Measurements from ENCODE around the gene WDR86.

DNA sequence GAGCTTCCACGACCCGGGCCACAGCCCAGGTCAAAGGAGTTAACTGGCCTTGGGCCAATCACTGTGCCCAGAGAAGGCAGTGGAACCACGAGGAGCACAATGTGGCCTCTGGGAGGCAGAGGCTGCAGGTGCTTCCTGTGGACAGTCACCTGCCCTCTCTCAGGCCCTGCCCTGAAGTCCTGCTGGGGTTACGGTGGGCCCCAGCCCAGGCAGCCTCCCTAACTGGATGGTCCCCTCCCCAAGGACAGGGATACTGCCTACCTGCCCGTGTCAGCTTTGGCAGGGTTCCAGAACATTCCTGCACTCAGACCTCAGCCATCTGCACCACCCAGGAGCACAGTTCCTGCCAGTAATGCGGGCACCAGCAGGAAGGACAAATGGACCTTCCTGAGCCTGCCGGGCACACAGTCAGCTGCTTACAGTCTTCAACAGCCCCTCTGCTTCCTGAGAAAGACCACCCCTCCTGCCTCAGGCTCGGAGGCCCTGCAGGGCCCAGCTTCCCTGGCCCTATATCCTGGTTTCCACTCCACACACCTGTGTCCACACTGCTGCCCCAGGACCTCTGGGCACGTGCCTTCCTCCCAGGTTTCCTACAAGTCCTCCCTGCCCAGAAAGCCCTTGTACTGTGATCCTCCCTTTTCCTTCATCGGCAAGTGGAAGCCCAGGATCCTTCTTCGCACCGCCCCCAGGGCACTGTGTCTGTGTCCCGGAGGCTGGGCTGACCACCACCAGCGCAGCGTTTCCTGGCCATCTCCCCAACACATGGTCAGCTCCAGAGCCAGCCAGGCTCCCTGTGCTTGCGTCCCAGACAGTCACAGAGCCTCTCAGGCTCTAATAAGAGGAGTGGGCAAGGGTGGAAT is 23.3 kb downstream of the WDR86 start:
- TF ChIP-seq, protein P1, sequence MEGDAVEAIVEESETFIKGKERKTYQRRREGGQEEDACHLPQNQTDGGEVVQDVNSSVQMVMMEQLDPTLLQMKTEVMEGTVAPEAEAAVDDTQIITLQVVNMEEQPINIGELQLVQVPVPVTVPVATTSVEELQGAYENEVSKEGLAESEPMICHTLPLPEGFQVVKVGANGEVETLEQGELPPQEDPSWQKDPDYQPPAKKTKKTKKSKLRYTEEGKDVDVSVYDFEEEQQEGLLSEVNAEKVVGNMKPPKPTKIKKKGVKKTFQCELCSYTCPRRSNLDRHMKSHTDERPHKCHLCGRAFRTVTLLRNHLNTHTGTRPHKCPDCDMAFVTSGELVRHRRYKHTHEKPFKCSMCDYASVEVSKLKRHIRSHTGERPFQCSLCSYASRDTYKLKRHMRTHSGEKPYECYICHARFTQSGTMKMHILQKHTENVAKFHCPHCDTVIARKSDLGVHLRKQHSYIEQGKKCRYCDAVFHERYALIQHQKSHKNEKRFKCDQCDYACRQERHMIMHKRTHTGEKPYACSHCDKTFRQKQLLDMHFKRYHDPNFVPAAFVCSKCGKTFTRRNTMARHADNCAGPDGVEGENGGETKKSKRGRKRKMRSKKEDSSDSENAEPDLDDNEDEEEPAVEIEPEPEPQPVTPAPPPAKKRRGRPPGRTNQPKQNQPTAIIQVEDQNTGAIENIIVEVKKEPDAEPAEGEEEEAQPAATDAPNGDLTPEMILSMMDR (IDR thresholded peaks at IDR 0.05): no peak
- no peak for TF ChIP-seq EP300 (IDR thresholded peaks at IDR 0.05)
- no peak for TF ChIP-seq RARB (CRISPR knock-in tag; IDR thresholded peaks at IDR 0.05)
- no peak for TF ChIP-seq SREBF2 (IDR thresholded peaks at IDR 0.05)
- TF ChIP-seq, protein P2, sequence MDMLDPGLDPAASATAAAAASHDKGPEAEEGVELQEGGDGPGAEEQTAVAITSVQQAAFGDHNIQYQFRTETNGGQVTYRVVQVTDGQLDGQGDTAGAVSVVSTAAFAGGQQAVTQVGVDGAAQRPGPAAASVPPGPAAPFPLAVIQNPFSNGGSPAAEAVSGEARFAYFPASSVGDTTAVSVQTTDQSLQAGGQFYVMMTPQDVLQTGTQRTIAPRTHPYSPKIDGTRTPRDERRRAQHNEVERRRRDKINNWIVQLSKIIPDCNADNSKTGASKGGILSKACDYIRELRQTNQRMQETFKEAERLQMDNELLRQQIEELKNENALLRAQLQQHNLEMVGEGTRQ (IDR thresholded peaks at IDR 0.05): no peak
- TF ChIP-seq POLR2A (IDR thresholded peaks at IDR 0.05; ENCODE audit: low read length): no peak
- TF ChIP-seq JUNB (IDR thresholded peaks at IDR 0.05): no peak
- TF ChIP-seq, protein P3, sequence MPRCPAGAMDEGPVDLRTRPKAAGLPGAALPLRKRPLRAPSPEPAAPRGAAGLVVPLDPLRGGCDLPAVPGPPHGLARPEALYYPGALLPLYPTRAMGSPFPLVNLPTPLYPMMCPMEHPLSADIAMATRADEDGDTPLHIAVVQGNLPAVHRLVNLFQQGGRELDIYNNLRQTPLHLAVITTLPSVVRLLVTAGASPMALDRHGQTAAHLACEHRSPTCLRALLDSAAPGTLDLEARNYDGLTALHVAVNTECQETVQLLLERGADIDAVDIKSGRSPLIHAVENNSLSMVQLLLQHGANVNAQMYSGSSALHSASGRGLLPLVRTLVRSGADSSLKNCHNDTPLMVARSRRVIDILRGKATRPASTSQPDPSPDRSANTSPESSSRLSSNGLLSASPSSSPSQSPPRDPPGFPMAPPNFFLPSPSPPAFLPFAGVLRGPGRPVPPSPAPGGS (IDR thresholded peaks at IDR 0.05): no peak
- TF ChIP-seq, protein P4, sequence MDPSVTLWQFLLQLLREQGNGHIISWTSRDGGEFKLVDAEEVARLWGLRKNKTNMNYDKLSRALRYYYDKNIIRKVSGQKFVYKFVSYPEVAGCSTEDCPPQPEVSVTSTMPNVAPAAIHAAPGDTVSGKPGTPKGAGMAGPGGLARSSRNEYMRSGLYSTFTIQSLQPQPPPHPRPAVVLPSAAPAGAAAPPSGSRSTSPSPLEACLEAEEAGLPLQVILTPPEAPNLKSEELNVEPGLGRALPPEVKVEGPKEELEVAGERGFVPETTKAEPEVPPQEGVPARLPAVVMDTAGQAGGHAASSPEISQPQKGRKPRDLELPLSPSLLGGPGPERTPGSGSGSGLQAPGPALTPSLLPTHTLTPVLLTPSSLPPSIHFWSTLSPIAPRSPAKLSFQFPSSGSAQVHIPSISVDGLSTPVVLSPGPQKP (IDR thresholded peaks at IDR 0.05; ENCODE audit: low read depth, low read length): no peak
- no peak for TF ChIP-seq CBX2 (IDR thresholded peaks at IDR 0.05; ENCODE audit: borderline replicate concordance, low read depth)
- TF ChIP-seq RFX5 (IDR thresholded peaks at IDR 0.05): no peak
- TF ChIP-seq CBX8 (IDR thresholded peaks at IDR 0.05): no peak
- no peak for TF ChIP-seq POLR2AphosphoS2 (conservative IDR thresholded peaks at IDR 0.05; ENCODE audit: low read length)
- no peak for TF ChIP-seq CEBPB (IDR thresholded peaks at IDR 0.05)

Data from A549 (cell line).